HepG2 (cell line): Measurements from ENCODE around the gene CCM2. TPM values are rescaled to one million over a fixed set of nuclear protein-coding genes. Genes with fewer than 3 reads are reported as not detected.

Source experiments
- ATAC-seq: fragments of 200-7000 bp; cut with Tn5 transposase; 3 replicates; pipeline ENCODE4 v1.9.1; 2020; ENCODE audit warnings: mild to moderate bottlenecking, moderate library complexity
- BruUV-seq: library from RNA; stranded (reverse); fragments of 400-500 nt; replicated peaks from 2 replicates; lab custom pipeline; 2021; lab: Mats Ljungman, UMichigan
- CTCF ChIA-PET: fragments of 300-600 bp; formaldehyde crosslinking; extraction: SDS; loops from one replicate; lab custom pipeline; 2021; ENCODE audit warnings: low total read pairs, inconsistent platforms, low intra/inter-chr PET ratio; lab: Yijun Ruan, JAX
- POLR2A ChIA-PET: fragments of 350-600 bp; sonication (Branson Sonifier 250); formaldehyde crosslinking; loops from one replicate; lab custom pipeline; 2020; ENCODE audit warnings: antibody characterized with exemption, inconsistent platforms; lab: Yijun Ruan, JAX
- DNase-seq: peaks from one replicate; pipeline ENCODE4 v3.0.0-alpha.2; 2015; ENCODE audit warnings: low spot score
- FAIRE-seq: peaks from 3 replicates; lab custom pipeline; 2011; peaks lifted over from hg19 to GRCh38; lab: Jason Lieb, UNC
- H2AFZ ChIP-seq: one replicate; pipeline ENCODE4 v1.6.1; 2011; ENCODE audit warnings: low read length, inconsistent platforms
- H3K27ac ChIP-seq: fragments of 300-600 bp; 3 replicates; pipeline ENCODE4 v1.8.0; 2011; ENCODE audit warnings: mixed run types, mild to moderate bottlenecking, mixed read lengths, low read length, inconsistent platforms; ENCODE audit not compliant: insufficient read depth; ENCODE audit errors: extremely low read length
- H3K27me3 ChIP-seq, 2 experiments: fragments of 200-600 bp in 1 of 2; 2 replicates in 1 of 2; 3 replicates in 1 of 2; pipeline versions ENCODE4 v1.6.0 to v1.8.0; 2011; ENCODE audit warnings: low read length in 2 of 2, mild to moderate bottlenecking in 2 of 2, moderate library complexity in 2 of 2, inconsistent platforms in 1 of 2; ENCODE audit not compliant: insufficient read depth in 2 of 2, control insufficient read depth in 1 of 2
- H3K36me3 ChIP-seq, 2 experiments: fragments of 200-600 bp in 1 of 2; replicated peaks in 1 of 2; 2 replicates in 1 of 2; 3 replicates in 1 of 2; pipeline versions ENCODE4 v1.5.1 to v1.8.0; 2011; ENCODE audit warnings: low read length in 2 of 2, inconsistent platforms in 1 of 2; ENCODE audit not compliant: insufficient read depth in 2 of 2, control insufficient read depth in 1 of 2
- H3K4me1 ChIP-seq: 2 replicates; pipeline ENCODE4 v1.5.1; 2012; ENCODE audit warnings: low read length, inconsistent platforms; ENCODE audit not compliant: insufficient read depth
- H3K4me2 ChIP-seq: 2 replicates; pipeline ENCODE4 v1.6.0; 2011; ENCODE audit warnings: low read depth, low read length, inconsistent platforms
- H3K4me3 ChIP-seq, 3 experiments: fragments of 200-600 bp in 1 of 3; sonication (generic), shearing (Covaris generic) in 1 of 3; replicated peaks in 1 of 3; 2 replicates each; pipeline ENCODE4 v1.5.1; 2011 to 2016; ENCODE audit warnings: low read length in 3 of 3, inconsistent platforms in 2 of 3, low read depth in 2 of 3, mild to moderate bottlenecking in 2 of 3, control low read depth in 1 of 3, mixed read lengths in 1 of 3; ENCODE audit not compliant: insufficient read depth in 1 of 3
- H3K79me2 ChIP-seq: one replicate; pipeline ENCODE4 v1.6.1; 2011; ENCODE audit warnings: low read length, inconsistent platforms; ENCODE audit not compliant: insufficient read depth
- H3K9ac ChIP-seq: 2 replicates; pipeline ENCODE4 v1.6.0; 2011; ENCODE audit warnings: mild to moderate bottlenecking, low read depth, low read length, inconsistent platforms; ENCODE audit not compliant: insufficient read depth
- H3K9me3 ChIP-seq: 2 replicates; pipeline ENCODE4 v1.5.1; 2012; ENCODE audit warnings: mild to moderate bottlenecking, low read length
- H4K20me1 ChIP-seq: 2 replicates; pipeline ENCODE4 v1.6.0; 2011; ENCODE audit warnings: inconsistent platforms, mild to moderate bottlenecking, low read length, moderate library complexity; ENCODE audit not compliant: insufficient read depth
- ZBTB7A ChIP-seq: sonication (generic); formaldehyde crosslinking; IDR thresholded peaks from 2 replicates; pipeline ENCODE4 v1.8.0; 2022; ENCODE audit warnings: mild to moderate bottlenecking, missing genetic modification reagents
- ZNF230 ChIP-seq: sonication (generic); formaldehyde crosslinking; IDR thresholded peaks from 2 replicates; pipeline ENCODE4 v1.4.0; 2020; ENCODE audit warnings: mild to moderate bottlenecking, missing genetic modification reagents
- WGBS: methylation state at CpG from one replicate; pipeline ENCODE4 v1.1.6; 2017; ENCODE audit warnings: low lambda C conversion rate; 5-methylcytosine and 5-hydroxymethylcytosine counted together
- in situ Hi-C: cut with HindIII; loops from 2 replicates; pipeline ENCODE4 v1.10.0; 2017; ENCODE audit warnings: low pct_unique_long_range_greater_than_20kb; ENCODE audit not compliant: extremely low pct_ligation_motif_present
- intact Hi-C: fragments of 100-400 bp; cut with micrococcal nuclease; formaldehyde crosslinking; loops from one replicate; pipeline ENCODE4 v1.10.0; 2022; ENCODE audit not compliant: unreplicated experiment
- polyA plus RNA-seq, 8 experiments: library from polyadenylated mRNA; depleted of rRNA in 3 of 8; stranded (reverse) in 7 of 8; unstranded in 1 of 8; fragments of >200 nt; fragmentation: Illumina TruSeq in 4 of 8; extraction: Trizol in 4 of 8; gene quantifications; 2 replicates each; pipeline versions ENCODE4 v1.2.1 to v1.2.3, GENCODE V29; 2011 to 2016; ENCODE audit warnings: low read depth in 4 of 8, missing spikeins in 1 of 8, mixed read lengths in 1 of 8; ENCODE audit not compliant: insufficient read depth in 1 of 8
- total RNA-seq, 5 experiments: library from RNA; depleted of rRNA; stranded (reverse); fragments of >200 nt; fragmentation: Illumina TruSeq; extraction: Trizol; gene quantifications; 2 replicates each; pipeline ENCODE4 v1.2.3, GENCODE V29; 2016; ENCODE audit warnings: low read depth in 1 of 5
- TF ChIP-seq, protein P1 (sequence below): sonication (generic); formaldehyde crosslinking; IDR thresholded peaks from 2 replicates; pipeline ENCODE4 v1.5.1; 2020; ENCODE audit warnings: mild to moderate bottlenecking, missing genetic modification reagents, moderate library complexity

CCM2 gene
- total and polyA plus RNA-seq, 2 of the 13 experiments (the other 11 are each of a cell fraction or from before 2014, with no cell fraction given), result 13.7 to 15.8 TPM

DNA sequence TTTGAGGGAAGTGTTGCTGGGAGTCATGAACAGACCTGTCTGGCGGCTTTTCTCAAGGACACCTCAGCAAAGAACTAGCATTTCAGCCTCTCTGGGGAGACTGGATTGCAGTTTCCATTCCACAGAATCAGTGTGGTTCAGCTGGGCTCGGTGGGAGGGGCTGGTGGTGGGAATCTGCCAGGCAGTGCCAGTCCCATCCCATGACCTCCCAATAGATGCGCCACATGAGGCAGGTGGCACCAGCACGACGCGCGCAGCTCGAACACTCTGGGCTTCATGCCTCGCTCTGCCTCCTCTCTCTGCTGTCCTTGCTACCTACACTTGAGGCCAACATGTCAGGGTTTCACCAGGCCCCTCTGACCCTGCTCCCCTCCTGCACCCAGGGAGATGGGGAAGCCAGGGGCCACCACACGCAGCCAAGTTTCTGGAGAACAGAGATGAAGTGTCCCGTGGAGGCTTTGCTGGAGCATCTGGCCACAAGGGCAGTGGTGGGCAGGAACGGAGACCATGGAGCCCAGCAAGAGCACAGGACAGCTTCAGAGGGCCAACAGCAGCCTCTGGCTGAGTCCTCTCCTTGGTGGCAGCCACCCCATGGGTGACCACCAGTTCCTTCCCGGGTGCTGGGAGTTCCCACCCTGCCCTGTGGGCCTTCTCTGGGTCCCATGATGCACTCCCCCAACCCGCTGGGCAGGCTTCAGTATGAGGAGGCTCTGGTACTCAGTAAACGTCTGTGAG lies 86.5 kb downstream of the CCM2 start:
- H3K27me3 ChIP-seq, result peaks cover 9 to 30% of the 10 kb centered on the region in 2 experiments
- ChIA-PET CTCF (no interaction called here), POLR2A (interaction anchor here (1.4 kb wide), 1 partner anchor 25 kb away, joined by 6 read pairs; the partner anchor contains the start of gene TBRG4)
- ATAC-seq (no peak), DNase-seq (no peak), FAIRE-seq (no peak)
- no peak overlapping the region for H3K9ac ChIP-seq
- no peak for TF ChIP-seq ZNF230 (CRISPR knock-in tag)
- TF ChIP-seq, protein P1, sequence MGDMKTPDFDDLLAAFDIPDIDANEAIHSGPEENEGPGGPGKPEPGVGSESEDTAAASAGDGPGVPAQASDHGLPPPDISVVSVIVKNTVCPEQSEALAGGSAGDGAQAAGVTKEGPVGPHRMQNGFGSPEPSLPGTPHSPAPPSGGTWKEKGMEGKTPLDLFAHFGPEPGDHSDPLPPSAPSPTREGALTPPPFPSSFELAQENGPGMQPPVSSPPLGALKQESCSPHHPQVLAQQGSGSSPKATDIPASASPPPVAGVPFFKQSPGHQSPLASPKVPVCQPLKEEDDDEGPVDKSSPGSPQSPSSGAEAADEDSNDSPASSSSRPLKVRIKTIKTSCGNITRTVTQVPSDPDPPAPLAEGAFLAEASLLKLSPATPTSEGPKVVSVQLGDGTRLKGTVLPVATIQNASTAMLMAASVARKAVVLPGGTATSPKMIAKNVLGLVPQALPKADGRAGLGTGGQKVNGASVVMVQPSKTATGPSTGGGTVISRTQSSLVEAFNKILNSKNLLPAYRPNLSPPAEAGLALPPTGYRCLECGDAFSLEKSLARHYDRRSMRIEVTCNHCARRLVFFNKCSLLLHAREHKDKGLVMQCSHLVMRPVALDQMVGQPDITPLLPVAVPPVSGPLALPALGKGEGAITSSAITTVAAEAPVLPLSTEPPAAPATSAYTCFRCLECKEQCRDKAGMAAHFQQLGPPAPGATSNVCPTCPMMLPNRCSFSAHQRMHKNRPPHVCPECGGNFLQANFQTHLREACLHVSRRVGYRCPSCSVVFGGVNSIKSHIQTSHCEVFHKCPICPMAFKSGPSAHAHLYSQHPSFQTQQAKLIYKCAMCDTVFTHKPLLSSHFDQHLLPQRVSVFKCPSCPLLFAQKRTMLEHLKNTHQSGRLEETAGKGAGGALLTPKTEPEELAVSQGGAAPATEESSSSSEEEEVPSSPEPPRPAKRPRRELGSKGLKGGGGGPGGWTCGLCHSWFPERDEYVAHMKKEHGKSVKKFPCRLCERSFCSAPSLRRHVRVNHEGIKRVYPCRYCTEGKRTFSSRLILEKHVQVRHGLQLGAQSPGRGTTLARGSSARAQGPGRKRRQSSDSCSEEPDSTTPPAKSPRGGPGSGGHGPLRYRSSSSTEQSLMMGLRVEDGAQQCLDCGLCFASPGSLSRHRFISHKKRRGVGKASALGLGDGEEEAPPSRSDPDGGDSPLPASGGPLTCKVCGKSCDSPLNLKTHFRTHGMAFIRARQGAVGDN (CRISPR knock-in tag), result peak; percentile 13; the same call in 1 of the 2 replicates
- no peak for TF ChIP-seq ZBTB7A (CRISPR knock-in tag)
- no peak overlapping the region for H3K4me3 ChIP-seq
- no peaks in the 10 kb centered on the region for H3K9me3 ChIP-seq
- no peaks in the 10 kb centered on the region for H4K20me1 ChIP-seq
- H3K27ac ChIP-seq, result no peak overlapping the region
- WGBS, result 21% methylated on average over 8 of the region's 15 CpGs
- intact Hi-C loops (no loop called here), in situ Hi-C loops (no loop called here)
- no TSS peak for BruUV-seq
- no peaks in the 10 kb centered on the region for H3K79me2 ChIP-seq
- H3K4me2 ChIP-seq, result no peak overlapping the region
- H3K36me3 ChIP-seq, result no peaks in the 10 kb centered on the region
- H2AFZ ChIP-seq, result no peak overlapping the region
- peaks cover 9% of the 10 kb centered on the region; the same call in 1 of the 2 replicates for H3K4me1 ChIP-seq
